ENCODE measurements around the gene ADAP1. TPM values are rescaled to one million over a fixed set of nuclear protein-coding genes. Genes with fewer than 3 reads are reported as not detected.

Gene ADAP1
- total and polyA plus RNA-seq, 2 of the 13 experiments (the other 11 are each of a cell fraction or from before 2014, with no cell fraction given) = 10.5 to 24.6 TPM

- TF ChIP-seq ATF6 (CRISPR knock-in tag; conservative IDR thresholded peaks at IDR 0.05) (no peak), ZNF431 (CRISPR knock-in tag; IDR thresholded peaks at IDR 0.05; ENCODE audit: borderline replicate concordance, low read depth) (no peak; the same call in 1 of the 2 replicates), ZNF576 (CRISPR knock-in tag; IDR thresholded peaks at IDR 0.05) (no peak), PHF8 (CRISPR knock-in tag; IDR thresholded peaks at IDR 0.05) (peak; percentile 63), AHR (CRISPR knock-in tag; IDR thresholded peaks at IDR 0.05) (peak; percentile 71; the same call in 1 of the 2 replicates), DBP (CRISPR knock-in tag; IDR thresholded peaks at IDR 0.05; ENCODE audit: not compliant biosample characterization) (no peak), SNAPC2 (CRISPR knock-in tag; IDR thresholded peaks at IDR 0.05) (0 out of 2 replicates have a peak, but pooled peaks have one; percentile 40), ZNF235 (CRISPR knock-in tag; IDR thresholded peaks at IDR 0.05; ENCODE audit: borderline replicate concordance) (peak; percentile 27; the same call in 1 of the 2 replicates), ZFP41 (CRISPR knock-in tag; IDR thresholded peaks at IDR 0.05; ENCODE audit: borderline replicate concordance) (no peak; the same call in 1 of the 2 replicates), MAFG (CRISPR knock-in tag; IDR thresholded peaks at IDR 0.05) (no peak), EZH2 (conservative IDR thresholded peaks at IDR 0.05; ENCODE audit: low read depth, low read length) (no peak), YY1 (IDR thresholded peaks at IDR 0.05; ENCODE audit: insufficient read depth, insufficient replicate concordance, low read depth, low read length) (peak; percentile 59), RFX1 (IDR thresholded peaks at IDR 0.05) (no peak), ZNF317 (CRISPR knock-in tag; IDR thresholded peaks at IDR 0.05) (peak; percentile 66; the same call in 1 of the 2 replicates), XBP1 (CRISPR knock-in tag; IDR thresholded peaks at IDR 0.05) (no peak; the same call in 1 of the 2 replicates), ISX (CRISPR knock-in tag; conservative IDR thresholded peaks at IDR 0.05) (no peak), ZNF639 (CRISPR knock-in tag; conservative IDR thresholded peaks at IDR 0.05) (peak; percentile 25; the same call in 1 of the 2 replicates), DDIT3 (CRISPR knock-in tag; IDR thresholded peaks at IDR 0.05) (no peak), ZNF577 (CRISPR knock-in tag; IDR thresholded peaks at IDR 0.05; ENCODE audit: borderline replicate concordance, low read depth) (no peak), PCBP2 (optimal IDR thresholded peaks at IDR 0.05; ENCODE audit: low read depth, low read length, poor library complexity, severe bottlenecking) (no peak), RFX5 (IDR thresholded peaks at IDR 0.05; ENCODE audit: low read depth, low read length) (no peak), SRY (CRISPR knock-in tag; IDR thresholded peaks at IDR 0.05) (peak; percentile 76; the same call in 1 of the 2 replicates), ZNF350 (CRISPR knock-in tag; IDR thresholded peaks at IDR 0.05; ENCODE audit: borderline replicate concordance, low read depth) (peak; percentile 91), ZNF891 (CRISPR knock-in tag; IDR thresholded peaks at IDR 0.05) (no peak), ZNF737 (CRISPR knock-in tag; IDR thresholded peaks at IDR 0.05; ENCODE audit: borderline replicate concordance) (no peak), ZNF563 (CRISPR knock-in tag; IDR thresholded peaks at IDR 0.05) (peak; percentile 66; the same call in 1 of the 2 replicates)
Observed at GRCh38 chr7:977326-978048, 23.0 kb upstream of the ADAP1 start (continued).
